Prostate gland (tissue), 2 donors: ENCODE measurements around the gene TMEM184A. TPM values are rescaled to one million over a fixed set of nuclear protein-coding genes. Genes with fewer than 3 reads are reported as not detected.

Source experiments
- DNase-seq: peaks from one replicate; pipeline ENCODE4 v3.0.0-alpha.2; 2019; ENCODE audit warnings: low spot score
- H3K27ac ChIP-seq, 2 donors: fragments of 200-600 bp; sonication (generic); 2 replicates each; pipeline ENCODE4 v1.5.1; 2017 to 2019
- H3K27me3 ChIP-seq: fragments of 200-600 bp; sonication (generic); replicated peaks from 2 replicates; pipeline ENCODE4 v1.5.1; 2019; ENCODE audit not compliant: insufficient read depth
- H3K36me3 ChIP-seq, 2 donors: fragments of 200-600 bp; sonication (generic); 1 replicate in 1 of 2; 2 replicates in 1 of 2; pipeline versions ENCODE4 v1.5.1 to v1.8.1; 2017 to 2019
- H3K4me1 ChIP-seq: fragments of 200-600 bp; sonication (generic); replicated peaks from 2 replicates; pipeline ENCODE4 v1.5.1; 2019
- H3K4me3 ChIP-seq, 2 donors: fragments of 200-600 bp; sonication (generic); 2 replicates each; pipeline ENCODE4 v1.5.1; 2017 to 2019
- H3K9me3 ChIP-seq: fragments of 200-600 bp; sonication (generic); 2 replicates; pipeline ENCODE4 v1.5.1; 2017
- POLR2A ChIP-seq: fragments of 450-650 bp; IDR thresholded peaks from one replicate; pipeline ENCODE4 v1.6.1; 2016; ENCODE audit warnings: antibody characterized with exemption, mild to moderate bottlenecking
- POLR2AphosphoS5 ChIP-seq: sonication (generic); formaldehyde crosslinking; IDR thresholded peaks from one replicate; pipeline ENCODE4 v1.6.1; 2017; ENCODE audit warnings: antibody characterized with exemption
- WGBS: methylation state at CpG from one replicate; pipeline ENCODE4 v1.1.5; 2018; 5-methylcytosine and 5-hydroxymethylcytosine counted together
- intact Hi-C: fragments of 100-400 bp; cut with DNase I; formaldehyde crosslinking; loops from one replicate; pipeline ENCODE4 v1.14.2; 2022
- total RNA-seq, 2 donors: library from RNA; depleted of rRNA; stranded (reverse); fragments of >200 nt; gene quantifications; one replicate each; pipeline ENCODE4 v1.1.0, GENCODE V29; 2016
- TF ChIP-seq, protein P1 (sequence below), 4 experiments: fragments of 200-600 bp in 2 of 4; fragments of 450-650 bp in 2 of 4; sonication (generic) in 2 of 4; IDR thresholded peaks; 1 replicate in 3 of 4; 2 replicates in 1 of 4; pipeline ENCODE4 v1.5.1; 2016 to 2019; ENCODE audit warnings: antibody characterized with exemption in 4 of 4, mild to moderate bottlenecking in 2 of 4, moderate library complexity in 2 of 4

TMEM184A gene
- total RNA-seq, 2 donors from 2014 or later: 15.4 to 59.2 TPM

- Histone ChIP-seq H3K27me3 (no peaks in the 10 kb centered on the region), H3K9me3 (no peaks in the 10 kb centered on the region), H3K4me1 (no peaks in the 10 kb centered on the region), H3K27ac (no peak overlapping the region), H3K36me3 (peaks cover 6 to 20% of the 10 kb centered on the region in 2 donors), H3K4me3 (no peak overlapping the region)
- DNase-seq: no peak
- TF ChIP-seq POLR2A (no peak), POLR2AphosphoS5 (no peak)
- TF ChIP-seq, protein P1, sequence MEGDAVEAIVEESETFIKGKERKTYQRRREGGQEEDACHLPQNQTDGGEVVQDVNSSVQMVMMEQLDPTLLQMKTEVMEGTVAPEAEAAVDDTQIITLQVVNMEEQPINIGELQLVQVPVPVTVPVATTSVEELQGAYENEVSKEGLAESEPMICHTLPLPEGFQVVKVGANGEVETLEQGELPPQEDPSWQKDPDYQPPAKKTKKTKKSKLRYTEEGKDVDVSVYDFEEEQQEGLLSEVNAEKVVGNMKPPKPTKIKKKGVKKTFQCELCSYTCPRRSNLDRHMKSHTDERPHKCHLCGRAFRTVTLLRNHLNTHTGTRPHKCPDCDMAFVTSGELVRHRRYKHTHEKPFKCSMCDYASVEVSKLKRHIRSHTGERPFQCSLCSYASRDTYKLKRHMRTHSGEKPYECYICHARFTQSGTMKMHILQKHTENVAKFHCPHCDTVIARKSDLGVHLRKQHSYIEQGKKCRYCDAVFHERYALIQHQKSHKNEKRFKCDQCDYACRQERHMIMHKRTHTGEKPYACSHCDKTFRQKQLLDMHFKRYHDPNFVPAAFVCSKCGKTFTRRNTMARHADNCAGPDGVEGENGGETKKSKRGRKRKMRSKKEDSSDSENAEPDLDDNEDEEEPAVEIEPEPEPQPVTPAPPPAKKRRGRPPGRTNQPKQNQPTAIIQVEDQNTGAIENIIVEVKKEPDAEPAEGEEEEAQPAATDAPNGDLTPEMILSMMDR (IDR thresholded peaks at IDR 0.05): no peak
- intact Hi-C loops: no loop called here
- WGBS: 91% methylated on average over 32 of the region's 33 CpGs
Observed at GRCh38 chr7:1496531-1497292, 59.3 kb downstream of the TMEM184A start.

GRCh38 chr7:1495564-1496242, 60.3 kb downstream of the TMEM184A start:
- no peak for DNase-seq
- H3K9me3 ChIP-seq: no peaks in the 10 kb centered on the region

GRCh38 chr7:1494866-1495563, 61.0 kb downstream of the TMEM184A start:
- intact Hi-C loops: no loop called here
- no peak for DNase-seq
- Histone ChIP-seq H3K36me3 (peaks cover 6 to 25% of the 10 kb centered on the region in 2 donors), H3K4me1 (no peaks in the 10 kb centered on the region), H3K27ac (no peak overlapping the region), H3K9me3 (no peaks in the 10 kb centered on the region), H3K27me3 (no peaks in the 10 kb centered on the region), H3K4me3 (no peak overlapping the region)
- no peak for TF ChIP-seq POLR2AphosphoS5
- no peak for TF ChIP-seq POLR2A
- TF ChIP-seq, protein P1 (IDR thresholded peaks at IDR 0.05): no peak
- WGBS: 94% methylated on average over 17 of the region's 27 CpGs

More at GRCh38 chr7:1495564-1496242, 60.3 kb downstream of the TMEM184A start:
- no peaks in the 10 kb centered on the region for H3K4me1 ChIP-seq
- H3K4me3 ChIP-seq: no peak overlapping the region
- TF ChIP-seq POLR2A: no peak
- TF ChIP-seq POLR2AphosphoS5: no peak
- TF ChIP-seq, protein P1 (IDR thresholded peaks at IDR 0.05): no peak
- intact Hi-C loops: no loop called here
- no peak overlapping the region for H3K27ac ChIP-seq
- 92% methylated on average over 34 of the region's 34 CpGs for WGBS
- no peaks in the 10 kb centered on the region for H3K27me3 ChIP-seq
- H3K36me3 ChIP-seq: peaks cover 6 to 26% of the 10 kb centered on the region in 2 donors

DNA sequence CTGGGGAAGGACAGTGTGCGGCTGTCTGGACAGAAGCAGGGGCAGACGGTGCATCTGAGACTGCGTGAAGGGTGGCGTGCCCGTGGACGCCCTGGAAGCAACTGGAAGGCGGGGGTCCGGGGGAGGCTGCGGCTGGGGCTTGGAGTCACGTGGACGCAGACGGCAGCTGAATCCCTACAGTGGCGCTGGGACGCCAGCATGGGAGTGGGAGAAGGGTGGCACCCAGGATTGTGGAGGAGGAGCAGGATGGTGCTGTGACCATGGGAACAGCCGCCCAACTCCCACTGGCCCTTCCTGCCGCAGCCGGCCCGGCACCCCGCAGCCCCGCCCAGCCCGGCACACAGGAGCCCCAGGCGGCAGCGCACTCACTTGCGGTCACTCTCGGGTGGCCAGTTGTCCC, 61.6 kb downstream of the TMEM184A start:
- H3K4me3 ChIP-seq: no peak overlapping the region
- H3K27me3 ChIP-seq: no peaks in the 10 kb centered on the region
- H3K27ac ChIP-seq: no peak overlapping the region
- WGBS: 87% methylated on average over 25 of the region's 25 CpGs
- intact Hi-C loops: no loop called here
- H3K9me3 ChIP-seq: no peaks in the 10 kb centered on the region
- H3K36me3 ChIP-seq: peaks cover 4 to 22% of the 10 kb centered on the region in 2 donors
- no peak for TF ChIP-seq POLR2AphosphoS5
- no peak for TF ChIP-seq POLR2A
- TF ChIP-seq, protein P1 (IDR thresholded peaks at IDR 0.05): no peak
- DNase-seq: no peak
- no peaks in the 10 kb centered on the region for H3K4me1 ChIP-seq
